Fibroblast of pulmonary artery (primary cell): ENCODE data around the gene SORCS1.

ENCODE experiments used
- DNase-seq: peaks from one replicate; pipeline ENCODE4 v3.0.0-alpha.2; 2010; ENCODE audit warnings: low read depth
- H3K4me3 ChIP-seq: replicated peaks from 2 replicates; pipeline ENCODE4 v1.5.1; 2011; ENCODE audit warnings: low read depth, mild to moderate bottlenecking, control low read depth, low read length, moderate library complexity
- TF ChIP-seq, protein P1 (sequence below): IDR thresholded peaks from 2 replicates; pipeline ENCODE4 v1.5.1; 2011; ENCODE audit warnings: mild to moderate bottlenecking, control low read depth, low read length, inconsistent platforms; ENCODE audit errors: missing control alignments

The SORCS1 gene

DNA sequence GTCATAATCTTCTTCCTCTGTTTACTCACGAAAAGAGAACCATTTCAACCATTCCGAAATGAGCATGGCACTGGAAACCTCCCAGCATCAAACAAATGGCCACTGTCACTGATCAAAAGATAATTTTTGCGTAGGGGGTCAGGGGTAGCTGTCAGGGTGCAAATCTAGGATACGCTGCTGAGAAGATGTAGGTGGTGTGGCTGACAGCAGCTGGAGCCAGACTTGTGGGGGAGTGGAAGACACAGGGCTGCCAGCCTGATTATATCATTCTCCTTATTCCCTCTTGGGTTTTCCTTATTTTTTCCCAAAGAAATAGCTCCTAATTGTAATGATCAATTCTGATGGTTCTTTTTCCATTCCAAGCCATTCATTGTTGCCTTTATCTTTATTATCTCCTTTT, 266.1 kb downstream of the SORCS1 start:
- DNase-seq = no peak
- no peak overlapping the region for H3K4me3 ChIP-seq
- TF ChIP-seq, protein P1, sequence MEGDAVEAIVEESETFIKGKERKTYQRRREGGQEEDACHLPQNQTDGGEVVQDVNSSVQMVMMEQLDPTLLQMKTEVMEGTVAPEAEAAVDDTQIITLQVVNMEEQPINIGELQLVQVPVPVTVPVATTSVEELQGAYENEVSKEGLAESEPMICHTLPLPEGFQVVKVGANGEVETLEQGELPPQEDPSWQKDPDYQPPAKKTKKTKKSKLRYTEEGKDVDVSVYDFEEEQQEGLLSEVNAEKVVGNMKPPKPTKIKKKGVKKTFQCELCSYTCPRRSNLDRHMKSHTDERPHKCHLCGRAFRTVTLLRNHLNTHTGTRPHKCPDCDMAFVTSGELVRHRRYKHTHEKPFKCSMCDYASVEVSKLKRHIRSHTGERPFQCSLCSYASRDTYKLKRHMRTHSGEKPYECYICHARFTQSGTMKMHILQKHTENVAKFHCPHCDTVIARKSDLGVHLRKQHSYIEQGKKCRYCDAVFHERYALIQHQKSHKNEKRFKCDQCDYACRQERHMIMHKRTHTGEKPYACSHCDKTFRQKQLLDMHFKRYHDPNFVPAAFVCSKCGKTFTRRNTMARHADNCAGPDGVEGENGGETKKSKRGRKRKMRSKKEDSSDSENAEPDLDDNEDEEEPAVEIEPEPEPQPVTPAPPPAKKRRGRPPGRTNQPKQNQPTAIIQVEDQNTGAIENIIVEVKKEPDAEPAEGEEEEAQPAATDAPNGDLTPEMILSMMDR = no peak

DNA sequence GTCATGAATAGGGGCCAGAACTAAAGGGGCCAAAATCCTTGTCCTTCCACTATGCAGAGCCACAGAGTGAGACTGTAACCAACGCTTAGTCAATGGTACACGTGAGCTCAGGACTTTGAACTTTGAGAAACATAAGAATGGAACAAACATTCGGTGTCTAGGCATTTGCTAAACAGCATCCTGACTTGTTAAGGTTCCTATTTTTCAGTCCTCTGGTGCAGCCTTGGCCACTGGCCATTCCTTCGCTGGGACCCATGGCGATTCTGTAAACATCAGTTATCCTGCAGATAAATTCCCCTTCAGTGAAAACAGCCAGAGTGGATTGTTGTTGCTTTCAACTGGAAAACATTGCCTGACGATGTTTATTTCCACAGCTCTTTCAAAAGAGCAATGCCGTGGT, 266.8 kb downstream of the SORCS1 start:
- TF ChIP-seq, protein P1 = no peak
- no peak overlapping the region for H3K4me3 ChIP-seq
- no peak for DNase-seq

DNA sequence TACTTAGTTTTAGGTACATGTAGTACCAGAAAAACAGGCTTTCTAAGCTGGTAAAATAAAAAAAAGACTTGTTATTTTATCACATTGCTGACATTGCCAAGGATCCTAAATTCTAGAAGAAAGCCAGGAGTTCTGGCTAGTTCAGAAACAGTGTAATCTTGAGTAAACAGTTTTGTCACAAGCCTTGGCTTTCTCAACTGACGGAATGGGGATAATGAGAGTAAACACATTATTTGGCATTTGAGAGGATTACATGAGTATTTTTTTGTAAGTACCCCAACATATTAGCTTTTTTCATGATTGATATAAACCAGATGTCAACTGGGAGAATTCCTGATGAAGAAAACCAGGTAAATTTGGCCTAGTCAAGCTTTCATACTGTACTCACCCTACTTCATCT, 269.8 kb downstream of the SORCS1 start:
- DNase-seq = no peak
- TF ChIP-seq, protein P1 = no peak
- no peak overlapping the region for H3K4me3 ChIP-seq

DNA sequence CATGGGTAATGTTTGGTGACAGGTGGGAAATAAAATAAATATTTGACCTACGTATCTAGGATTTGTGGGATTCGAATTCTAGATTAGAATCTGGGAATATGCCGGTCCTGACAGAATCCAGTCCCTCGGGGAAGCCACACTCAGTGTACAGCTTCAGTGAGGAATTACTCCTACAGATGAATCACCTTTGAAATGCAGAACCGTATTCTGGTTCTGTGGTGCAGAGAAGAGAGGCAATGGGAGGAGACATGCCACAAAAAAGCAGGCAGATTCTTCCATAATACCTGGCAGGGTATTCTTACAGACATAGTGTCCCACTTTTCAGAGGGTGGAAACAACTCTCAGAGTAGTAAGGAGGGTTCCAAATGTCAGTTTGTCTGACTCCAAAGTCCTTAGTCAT, 286.9 kb downstream of the SORCS1 start:
- TF ChIP-seq, protein P1 = no peak
- DNase-seq = no peak
- H3K4me3 ChIP-seq = no peak overlapping the region

DNA sequence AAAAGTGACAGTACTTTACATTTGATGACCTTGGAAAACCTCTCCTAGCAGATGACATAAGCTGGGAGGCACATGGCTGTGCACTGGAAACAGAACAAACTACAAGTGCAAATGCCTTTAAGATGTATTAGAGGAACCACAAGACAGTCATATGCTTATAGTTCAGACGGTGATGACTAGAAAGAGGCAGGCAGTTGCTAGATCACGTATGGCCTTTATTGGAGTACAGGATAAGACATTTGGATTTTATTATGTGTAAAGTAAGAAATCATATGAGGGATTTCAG, 290.0 kb downstream of the SORCS1 start:
- DNase-seq = no peak
- TF ChIP-seq, protein P1 = no peak
- no peak overlapping the region for H3K4me3 ChIP-seq

DNA sequence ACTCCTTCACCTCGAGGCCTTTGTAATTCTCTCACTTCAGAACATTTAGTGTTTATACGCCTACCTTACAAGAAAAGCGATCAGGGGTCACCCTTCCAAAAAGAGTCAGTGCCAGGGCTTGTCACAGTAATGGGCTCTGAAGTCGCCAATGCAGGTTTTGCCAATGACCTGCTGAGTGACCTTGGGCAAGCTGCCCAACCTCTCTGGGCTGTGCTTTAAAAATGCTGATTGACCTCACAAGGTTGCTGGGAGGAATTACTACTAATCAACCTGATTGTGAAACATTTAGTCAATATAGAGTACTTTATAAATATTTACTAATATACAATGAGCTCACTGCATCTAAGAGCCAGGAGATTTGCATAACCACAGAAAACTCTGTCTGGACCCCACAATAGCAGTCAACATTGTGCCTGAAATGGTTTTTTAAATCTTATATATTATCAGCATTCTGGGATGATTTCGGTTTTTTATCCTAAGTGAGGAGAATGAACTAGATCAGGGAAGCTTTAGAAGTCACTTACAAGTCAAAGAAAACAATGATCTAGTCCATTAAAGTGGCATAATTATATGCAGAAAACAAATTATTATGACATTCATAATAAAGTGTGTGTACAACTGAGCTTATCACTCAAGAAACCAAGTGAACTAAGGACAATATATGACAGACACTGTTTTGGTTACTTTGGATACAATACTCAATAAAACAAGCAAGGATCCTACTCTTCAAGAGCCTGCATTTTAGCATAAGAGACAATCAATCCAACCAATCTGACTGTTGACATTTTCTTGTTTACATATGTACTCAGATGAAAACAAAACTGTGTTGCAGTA, 290.5 kb downstream of the SORCS1 start:
- H3K4me3 ChIP-seq = no peak overlapping the region
- no peak for DNase-seq
- TF ChIP-seq, protein P1 = no peak

DNA sequence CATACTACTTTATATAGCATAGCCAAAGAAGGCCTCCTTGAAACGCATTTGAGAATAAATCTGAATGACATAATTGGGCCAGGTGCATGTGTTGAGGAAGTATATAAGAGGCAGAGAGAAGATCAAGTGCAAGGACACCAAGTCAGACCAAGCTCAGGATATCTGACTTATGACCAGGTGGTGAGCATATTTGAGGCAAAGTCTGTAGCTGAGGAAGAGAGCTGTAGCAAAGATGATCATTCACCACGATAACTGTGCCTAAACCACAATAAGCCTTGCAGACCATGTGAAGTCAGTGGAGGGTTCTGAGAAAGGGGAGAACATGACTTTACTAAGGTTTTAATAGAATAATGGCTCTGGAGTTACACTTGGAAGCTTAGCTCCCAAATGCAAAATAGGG, 292.3 kb downstream of the SORCS1 start:
- no peak overlapping the region for H3K4me3 ChIP-seq
- DNase-seq = no peak
- TF ChIP-seq, protein P1 = no peak
